ENCODE data around the gene MAST4.
"Not testable (repeated sequence)": the region's sequence is repeated elsewhere in the genome, so short reads cannot be mapped to it uniquely, and the experiment has no call there.

The MAST4 gene

GRCh38 chr5:66680804-66681203 is 84.6 kb downstream of the MAST4 start:
- H3K4me3 ChIP-seq (ENCODE audit: low read depth, low read length) = no peak overlapping the region
- peak; percentile 6 for TF ChIP-seq CTCF (conservative IDR thresholded peaks at IDR 0.05; ENCODE audit: low read depth, low read length)
- DNase-seq (ENCODE audit: low read depth) = no peak

- DNase-seq (ENCODE audit: low read depth) = no peak
- TF ChIP-seq CTCF (conservative IDR thresholded peaks at IDR 0.05; ENCODE audit: low read depth, low read length) = no peak
- H3K4me3 ChIP-seq (ENCODE audit: low read depth, low read length) = no peak overlapping the region
Observed at GRCh38 chr5:66684663-66685062, 88.5 kb downstream of the MAST4 start.

GRCh38 chr5:66689522-66690220 is 93.5 kb downstream of the MAST4 start:
- no peak for TF ChIP-seq CTCF (conservative IDR thresholded peaks at IDR 0.05; ENCODE audit: low read depth, low read length)
- no peak overlapping the region for H3K4me3 ChIP-seq (ENCODE audit: low read depth, low read length)
- DNase-seq (ENCODE audit: low read depth) = no peak

GRCh38 chr5:66694036-66694435 is 97.8 kb downstream of the MAST4 start:
- no peak for TF ChIP-seq CTCF (conservative IDR thresholded peaks at IDR 0.05; ENCODE audit: low read depth, low read length)
- DNase-seq (ENCODE audit: low read depth) = no peak
- H3K4me3 ChIP-seq (ENCODE audit: low read depth, low read length) = no peak overlapping the region

- not testable (repeated sequence) for DNase-seq (ENCODE audit: low read depth); H3K4me3 ChIP-seq (ENCODE audit: low read depth, low read length)
Observed at GRCh38 chr5:66695840-66696239, 99.6 kb downstream of the MAST4 start.

- DNase-seq (ENCODE audit: low read depth) = no peak
- H3K4me3 ChIP-seq (ENCODE audit: low read depth, low read length) = no peak overlapping the region
- TF ChIP-seq CTCF (conservative IDR thresholded peaks at IDR 0.05; ENCODE audit: low read depth, low read length) = no peak
Observed at GRCh38 chr5:66697796-66698564, 101.8 kb downstream of the MAST4 start.

GRCh38 chr5:66701244-66701643 is 105.1 kb downstream of the MAST4 start:
- no peak overlapping the region for H3K4me3 ChIP-seq (ENCODE audit: low read depth, low read length)
- no peak for DNase-seq (ENCODE audit: low read depth)
- no peak for TF ChIP-seq CTCF (conservative IDR thresholded peaks at IDR 0.05; ENCODE audit: low read depth, low read length)

Measured in choroid plexus epithelial cell (primary cell).